Trophoblast cell (in vitro differentiated cells and primary cell): ENCODE data around the gene MYO16.
A peak's percentile ranks its signal among the peaks of the same experiment; 100 is the strongest.

ENCODE experiments used
- DNase-seq, 2 donors: peaks; one replicate each; pipeline ENCODE4 v3.0.0-alpha.2; 2016
- H2AFZ ChIP-seq: 2 replicates; pipeline ENCODE4 v1.6.1; 2013; ENCODE audit warnings: low read length, moderate library complexity, mild to moderate bottlenecking; ENCODE audit not compliant: insufficient read depth, poor library complexity
- H2AK5ac ChIP-seq: 2 replicates; pipeline ENCODE4 v1.6.1; 2013; ENCODE audit warnings: mild to moderate bottlenecking, low read length
- H2BK120ac ChIP-seq: 2 replicates; pipeline ENCODE4 v1.6.1; 2013; ENCODE audit warnings: low read length, mild to moderate bottlenecking, moderate library complexity; ENCODE audit not compliant: insufficient read depth, poor library complexity
- H2BK12ac ChIP-seq: 2 replicates; pipeline ENCODE4 v1.6.1; 2013; ENCODE audit warnings: mild to moderate bottlenecking, low read length, moderate library complexity
- H2BK5ac ChIP-seq: 2 replicates; pipeline ENCODE4 v1.6.1; 2013; ENCODE audit warnings: low read length, low read depth, moderate library complexity, mild to moderate bottlenecking; ENCODE audit not compliant: poor library complexity
- H3K14ac ChIP-seq: 2 replicates; pipeline ENCODE4 v1.6.1; 2013; ENCODE audit warnings: mild to moderate bottlenecking, low read length
- H3K18ac ChIP-seq: 2 replicates; pipeline ENCODE4 v1.6.1; 2013; ENCODE audit warnings: mild to moderate bottlenecking, low read length
- H3K23ac ChIP-seq: 2 replicates; pipeline ENCODE4 v1.6.1; 2013; ENCODE audit warnings: low read length
- H3K27ac ChIP-seq: 2 replicates; pipeline ENCODE4 v1.5.1; 2013; ENCODE audit warnings: low read depth, mild to moderate bottlenecking, inconsistent platforms, low read length, moderate library complexity
- H3K27me3 ChIP-seq: 2 replicates; pipeline ENCODE4 v1.6.1; 2013; ENCODE audit warnings: inconsistent platforms, mild to moderate bottlenecking, low read length, moderate library complexity; ENCODE audit not compliant: insufficient read depth
- H3K36me3 ChIP-seq, 2 experiments: 1 replicate in 1 of 2; 2 replicates in 1 of 2; pipeline ENCODE4 v1.6.1; 2013; ENCODE audit warnings: low read length in 2 of 2, mild to moderate bottlenecking in 2 of 2, moderate library complexity in 1 of 2; ENCODE audit not compliant: insufficient read depth in 2 of 2, control insufficient read depth in 1 of 2
- H3K4ac ChIP-seq: 2 replicates; pipeline ENCODE4 v1.6.1; 2013; ENCODE audit warnings: low read depth, mild to moderate bottlenecking, low read length, moderate library complexity
- H3K4me1 ChIP-seq, 2 experiments: 1 replicate in 1 of 2; 2 replicates in 1 of 2; pipeline ENCODE4 v1.6.1; 2013; ENCODE audit warnings: low read length in 2 of 2, mild to moderate bottlenecking in 2 of 2, moderate library complexity in 1 of 2; ENCODE audit not compliant: insufficient read depth in 2 of 2, control insufficient read depth in 1 of 2
- H3K4me2 ChIP-seq: 2 replicates; pipeline ENCODE4 v1.6.1; 2013; ENCODE audit warnings: inconsistent platforms, mild to moderate bottlenecking, low read length, moderate library complexity
- H3K4me3 ChIP-seq: 2 replicates; pipeline ENCODE4 v1.5.1; 2013; ENCODE audit warnings: mild to moderate bottlenecking, low read depth, low read length, inconsistent platforms
- H3K79me1 ChIP-seq: one replicate; pipeline ENCODE4 v1.6.1; 2013; ENCODE audit warnings: low read length
- H3K79me2 ChIP-seq: 2 replicates; pipeline ENCODE4 v1.6.1; 2013; ENCODE audit warnings: low read length, mild to moderate bottlenecking; ENCODE audit not compliant: control insufficient read depth, insufficient read depth, poor library complexity
- H3K9ac ChIP-seq: 2 replicates; pipeline ENCODE4 v1.6.1; 2013; ENCODE audit warnings: mild to moderate bottlenecking, low read length
- H3K9me3 ChIP-seq: 2 replicates; pipeline ENCODE4 v1.6.1; 2013; ENCODE audit warnings: low read depth, mild to moderate bottlenecking, control low read depth, inconsistent platforms, low read length; ENCODE audit not compliant: insufficient read depth
- H4K12ac ChIP-seq: 2 replicates; pipeline ENCODE4 v1.6.1; 2013; ENCODE audit warnings: low read depth, mild to moderate bottlenecking, low read length, moderate library complexity
- H4K8ac ChIP-seq: 2 replicates; pipeline ENCODE4 v1.6.1; 2013; ENCODE audit warnings: low read depth, mild to moderate bottlenecking, low read length, moderate library complexity
- H4K91ac ChIP-seq: one replicate; pipeline ENCODE4 v1.6.1; 2013; ENCODE audit warnings: low read depth, mild to moderate bottlenecking, low read length, moderate library complexity
- WGBS: extraction: QIAGEN DNeasy Blood & Tissue Kit; methylation state at CpG from one replicate; pipeline ENCODE4 v1.1.7; 2013; ENCODE audit warnings: missing lambda C conversion rate; ENCODE audit not compliant: insufficient read length, insufficient coverage; ENCODE audit errors: extremely low coverage; 5-methylcytosine and 5-hydroxymethylcytosine counted together

Gene MYO16

GRCh38 chr13:109135018-109135417, 505.6 kb downstream of the MYO16 start:
- no peak overlapping the region for H2BK5ac ChIP-seq
- no peak overlapping the region for H3K27ac ChIP-seq
- no peaks in the 10 kb centered on the region for H3K79me2 ChIP-seq
- no peak overlapping the region for H4K12ac ChIP-seq
- no peaks in the 10 kb centered on the region for H3K4me1 ChIP-seq
- no peak for DNase-seq
- H3K14ac ChIP-seq = no peak overlapping the region
- H3K4me2 ChIP-seq = no peak overlapping the region
- H3K4me3 ChIP-seq = no peak overlapping the region
- no peak overlapping the region for H4K91ac ChIP-seq
- H3K36me3 ChIP-seq = peaks cover 0 to 1% of the 10 kb centered on the region in 2 experiments
- H3K4ac ChIP-seq = no peak overlapping the region
- no peak overlapping the region for H2AFZ ChIP-seq
- H3K27me3 ChIP-seq = no peaks in the 10 kb centered on the region
- no peak overlapping the region for H2BK120ac ChIP-seq
- H3K9ac ChIP-seq = no peak overlapping the region
- no peak overlapping the region for H4K8ac ChIP-seq
- no peaks in the 10 kb centered on the region for H3K79me1 ChIP-seq
- H2BK12ac ChIP-seq = no peak overlapping the region
- H3K9me3 ChIP-seq = peaks cover 5% of the 10 kb centered on the region
- H3K18ac ChIP-seq = no peak overlapping the region
- no peak overlapping the region for H2AK5ac ChIP-seq
- no CpG with 5 or more reads among the region's 6 CpGs for WGBS
- no peak overlapping the region for H3K23ac ChIP-seq

GRCh38 chr13:109136873-109137272, 507.5 kb downstream of the MYO16 start:
- Histone ChIP-seq H4K12ac (no peak overlapping the region), H3K4ac (no peak overlapping the region), H3K27me3 (no peaks in the 10 kb centered on the region), H3K14ac (no peak overlapping the region), H3K79me2 (no peaks in the 10 kb centered on the region), H2BK120ac (peak overlapping the region; percentile 17), H3K9me3 (peaks cover 10% of the 10 kb centered on the region), H3K79me1 (no peaks in the 10 kb centered on the region), H3K23ac (no peak overlapping the region), H4K91ac (no peak overlapping the region), H3K9ac (no peak overlapping the region), H3K4me2 (no peak overlapping the region), H3K36me3 (peaks cover 0 to 1% of the 10 kb centered on the region in 2 experiments), H4K8ac (no peak overlapping the region), H3K4me3 (no peak overlapping the region), H3K18ac (no peak overlapping the region), H3K4me1 (no peaks in the 10 kb centered on the region), H2BK5ac (no peak overlapping the region), H2AK5ac (no peak overlapping the region), H2AFZ (no peak overlapping the region), H3K27ac (no peak overlapping the region), H2BK12ac (no peak overlapping the region)
- WGBS = no CpG with 5 or more reads among the region's 2 CpGs
- no peak for DNase-seq

GRCh38 chr13:109139346-109139745, 509.9 kb downstream of the MYO16 start:
- no peak overlapping the region for H4K91ac ChIP-seq
- H3K79me2 ChIP-seq = no peaks in the 10 kb centered on the region
- WGBS = no CpG with 5 or more reads among the region's 9 CpGs
- no peak overlapping the region for H2BK120ac ChIP-seq
- no peak overlapping the region for H3K23ac ChIP-seq
- no peak overlapping the region for H3K9ac ChIP-seq
- no peak overlapping the region for H3K27ac ChIP-seq
- no peaks in the 10 kb centered on the region for H3K4me1 ChIP-seq
- no peak for DNase-seq
- no peak overlapping the region for H2BK12ac ChIP-seq
- H4K12ac ChIP-seq = no peak overlapping the region
- no peak overlapping the region for H3K4me2 ChIP-seq
- no peak overlapping the region for H3K4me3 ChIP-seq
- H3K18ac ChIP-seq = no peak overlapping the region
- no peak overlapping the region for H3K14ac ChIP-seq
- no peaks in the 10 kb centered on the region for H3K27me3 ChIP-seq
- H2AFZ ChIP-seq = no peak overlapping the region
- H3K4ac ChIP-seq = no peak overlapping the region
- H3K79me1 ChIP-seq = no peaks in the 10 kb centered on the region
- no peak overlapping the region for H2BK5ac ChIP-seq
- H3K36me3 ChIP-seq = peaks cover 0 to 1% of the 10 kb centered on the region in 2 experiments
- H2AK5ac ChIP-seq = no peak overlapping the region
- peaks cover 10% of the 10 kb centered on the region for H3K9me3 ChIP-seq
- H4K8ac ChIP-seq = no peak overlapping the region

- H3K79me1 ChIP-seq = no peaks in the 10 kb centered on the region
- H2AFZ ChIP-seq = no peak overlapping the region
- H2BK120ac ChIP-seq = no peak overlapping the region
- DNase-seq = no peak
- H3K14ac ChIP-seq = no peak overlapping the region
- H3K27me3 ChIP-seq = no peaks in the 10 kb centered on the region
- peaks cover 10% of the 10 kb centered on the region for H3K9me3 ChIP-seq
- no CpG with 5 or more reads among the region's 33 CpGs for WGBS
- no peak overlapping the region for H3K4me2 ChIP-seq
- H3K36me3 ChIP-seq = peaks cover 0 to 1% of the 10 kb centered on the region in 2 experiments
- H4K8ac ChIP-seq = no peak overlapping the region
- H2BK5ac ChIP-seq = no peak overlapping the region
- H3K4me1 ChIP-seq = no peaks in the 10 kb centered on the region
- H3K9ac ChIP-seq = no peak overlapping the region
- H3K79me2 ChIP-seq = no peaks in the 10 kb centered on the region
- no peak overlapping the region for H4K91ac ChIP-seq
- no peak overlapping the region for H2BK12ac ChIP-seq
- no peak overlapping the region for H4K12ac ChIP-seq
- H3K18ac ChIP-seq = no peak overlapping the region
- no peak overlapping the region for H3K23ac ChIP-seq
- no peak overlapping the region for H2AK5ac ChIP-seq
- H3K4me3 ChIP-seq = no peak overlapping the region
- H3K27ac ChIP-seq = no peak overlapping the region
- no peak overlapping the region for H3K4ac ChIP-seq
These were observed 510.6 kb downstream of the MYO16 start for GRCh38 chr13:109140054-109140453.
